ENCODE data around the gene HOMER1.

The HOMER1 gene

GRCh38 chr5:79510638-79511037 lies 3.3 kb downstream of the HOMER1 start:
- H3K27me3 Mint-ChIP-seq, result no peaks in the 10 kb centered on the region
- peaks cover 15% of the 10 kb centered on the region for H3K4me1 Mint-ChIP-seq
- no peak overlapping the region for H3K27ac Mint-ChIP-seq
- ATAC-seq (ENCODE audit: low read depth) (no peak), DNase-seq (ENCODE audit: low spot score in 2 of 2) (no peak)
- H3K4me3 Mint-ChIP-seq, result no peak overlapping the region
- H3K36me3 Mint-ChIP-seq, result peaks cover 2% of the 10 kb centered on the region
- H3K9me3 Mint-ChIP-seq, result no peaks in the 10 kb centered on the region

GRCh38 chr5:79509244-79509885 lies 4.6 kb downstream of the HOMER1 start:
- H3K36me3 Mint-ChIP-seq, result peaks cover 2% of the 10 kb centered on the region
- no peaks in the 10 kb centered on the region for H3K27me3 Mint-ChIP-seq
- peaks cover 15% of the 10 kb centered on the region for H3K4me1 Mint-ChIP-seq
- no peaks in the 10 kb centered on the region for H3K9me3 Mint-ChIP-seq
- no peak overlapping the region for H3K4me3 Mint-ChIP-seq
- no peak for DNase-seq (ENCODE audit: low spot score in 2 of 2)
- no peak overlapping the region for H3K27ac Mint-ChIP-seq
- no peak for ATAC-seq (ENCODE audit: low read depth)

- H3K4me3 Mint-ChIP-seq, result no peak overlapping the region
- no peak overlapping the region for H3K27ac Mint-ChIP-seq
- ATAC-seq (ENCODE audit: low read depth) (no peak), DNase-seq (ENCODE audit: low spot score in 2 of 2) (no peak)
- H3K4me1 Mint-ChIP-seq, result peaks cover 15% of the 10 kb centered on the region
- H3K36me3 Mint-ChIP-seq, result peaks cover 2% of the 10 kb centered on the region
- H3K27me3 Mint-ChIP-seq, result no peaks in the 10 kb centered on the region
- no peaks in the 10 kb centered on the region for H3K9me3 Mint-ChIP-seq
Measured at GRCh38 chr5:79508794-79509193, 5.1 kb downstream of the HOMER1 start.

- peaks cover 2% of the 10 kb centered on the region for H3K36me3 Mint-ChIP-seq
- H3K9me3 Mint-ChIP-seq, result no peaks in the 10 kb centered on the region
- ATAC-seq (ENCODE audit: low read depth) (no peak), DNase-seq (ENCODE audit: low spot score in 2 of 2) (no peak)
- H3K4me3 Mint-ChIP-seq, result no peak overlapping the region
- no peaks in the 10 kb centered on the region for H3K27me3 Mint-ChIP-seq
- H3K27ac Mint-ChIP-seq, result no peak overlapping the region
- peaks cover 15% of the 10 kb centered on the region for H3K4me1 Mint-ChIP-seq
Measured at GRCh38 chr5:79508354-79508753, 5.6 kb downstream of the HOMER1 start.

GRCh38 chr5:79507251-79508205 lies 6.4 kb downstream of the HOMER1 start:
- peaks cover 2% of the 10 kb centered on the region for H3K36me3 Mint-ChIP-seq
- H3K4me3 Mint-ChIP-seq, result no peak overlapping the region
- no peaks in the 10 kb centered on the region for H3K27me3 Mint-ChIP-seq
- DNase-seq (ENCODE audit: low spot score in 2 of 2) (no peak), ATAC-seq (ENCODE audit: low read depth) (no peak)
- no peak overlapping the region for H3K27ac Mint-ChIP-seq
- H3K9me3 Mint-ChIP-seq, result no peaks in the 10 kb centered on the region
- peaks cover 11% of the 10 kb centered on the region for H3K4me1 Mint-ChIP-seq

- Mint-ChIP-seq H3K27ac (no peak overlapping the region), H3K27me3 (no peaks in the 10 kb centered on the region), H3K4me3 (no peak overlapping the region), H3K9me3 (no peaks in the 10 kb centered on the region), H3K36me3 (peaks cover 2% of the 10 kb centered on the region), H3K4me1 (peaks cover 9% of the 10 kb centered on the region)
- ATAC-seq (ENCODE audit: low read depth) (no peak), DNase-seq (ENCODE audit: low spot score in 2 of 2) (no peak)
Measured at GRCh38 chr5:79505138-79505537, 8.8 kb downstream of the HOMER1 start.

- DNase-seq (ENCODE audit: low spot score in 2 of 2), result no peak
- H3K27me3 Mint-ChIP-seq, result no peaks in the 10 kb centered on the region
- H3K9me3 Mint-ChIP-seq, result no peaks in the 10 kb centered on the region
- ATAC-seq (ENCODE audit: low read depth), result no peak
- H3K36me3 Mint-ChIP-seq, result peaks cover 2% of the 10 kb centered on the region
- H3K27ac Mint-ChIP-seq, result no peak overlapping the region
- no peak overlapping the region for H3K4me3 Mint-ChIP-seq
- H3K4me1 Mint-ChIP-seq, result peaks cover 8% of the 10 kb centered on the region
Measured at GRCh38 chr5:79503794-79504495, 10.0 kb downstream of the HOMER1 start.

- no peak for DNase-seq (ENCODE audit: low spot score in 2 of 2)
- peaks cover 3% of the 10 kb centered on the region for H3K27me3 Mint-ChIP-seq
- no peaks in the 10 kb centered on the region for H3K36me3 Mint-ChIP-seq
Measured at GRCh38 chr5:79499640-79500273, 14.2 kb downstream of the HOMER1 start.

GRCh38 chr5:79495311-79495710 lies 18.6 kb downstream of the HOMER1 start:
- Mint-ChIP-seq H3K36me3 (no peaks in the 10 kb centered on the region), H3K27me3 (peaks cover 3% of the 10 kb centered on the region), H3K9me3 (no peaks in the 10 kb centered on the region), H3K4me3 (no peak overlapping the region), H3K4me1 (no peaks in the 10 kb centered on the region), H3K27ac (no peak overlapping the region)
- DNase-seq (ENCODE audit: low spot score in 2 of 2) (no peak), ATAC-seq (ENCODE audit: low read depth) (no peak)

More at GRCh38 chr5:79499640-79500273, 14.2 kb downstream of the HOMER1 start:
- no peak for ATAC-seq (ENCODE audit: low read depth)
- no peak overlapping the region for H3K27ac Mint-ChIP-seq
- H3K9me3 Mint-ChIP-seq, result no peaks in the 10 kb centered on the region
- H3K4me3 Mint-ChIP-seq, result no peak overlapping the region
- H3K4me1 Mint-ChIP-seq, result no peaks in the 10 kb centered on the region

- Mint-ChIP-seq H3K4me3 (no peak overlapping the region), H3K27me3 (peaks cover 3% of the 10 kb centered on the region), H3K36me3 (no peaks in the 10 kb centered on the region), H3K27ac (no peak overlapping the region), H3K4me1 (no peaks in the 10 kb centered on the region), H3K9me3 (no peaks in the 10 kb centered on the region)
- DNase-seq (ENCODE audit: low spot score in 2 of 2), result no peak
- ATAC-seq (ENCODE audit: low read depth), result no peak
Measured at GRCh38 chr5:79493596-79494345, 20.2 kb downstream of the HOMER1 start.

GRCh38 chr5:79491690-79492317 lies 22.1 kb downstream of the HOMER1 start:
- Mint-ChIP-seq H3K27ac (no peak overlapping the region), H3K36me3 (no peaks in the 10 kb centered on the region), H3K27me3 (peaks cover 3% of the 10 kb centered on the region), H3K9me3 (no peaks in the 10 kb centered on the region), H3K4me3 (no peak overlapping the region), H3K4me1 (no peaks in the 10 kb centered on the region)
- DNase-seq (ENCODE audit: low spot score in 2 of 2) (no peak), ATAC-seq (ENCODE audit: low read depth) (no peak)

GRCh38 chr5:79490323-79490936 lies 23.5 kb downstream of the HOMER1 start:
- H3K4me1 Mint-ChIP-seq, result no peaks in the 10 kb centered on the region
- H3K4me3 Mint-ChIP-seq, result no peak overlapping the region
- no peak for ATAC-seq (ENCODE audit: low read depth)
- H3K9me3 Mint-ChIP-seq, result no peaks in the 10 kb centered on the region
- no peaks in the 10 kb centered on the region for H3K36me3 Mint-ChIP-seq
- H3K27ac Mint-ChIP-seq, result no peak overlapping the region
- peaks cover 3% of the 10 kb centered on the region for H3K27me3 Mint-ChIP-seq
- DNase-seq (ENCODE audit: low spot score in 2 of 2), result no peak
